Measurements from ENCODE around the gene SMAD3. TPM values are rescaled to one million over a fixed set of nuclear protein-coding genes. Genes with fewer than 3 reads are reported as not detected.

Gene SMAD3
- total RNA-seq, 1 donor from 2014 or later = 17.3 TPM

DNA sequence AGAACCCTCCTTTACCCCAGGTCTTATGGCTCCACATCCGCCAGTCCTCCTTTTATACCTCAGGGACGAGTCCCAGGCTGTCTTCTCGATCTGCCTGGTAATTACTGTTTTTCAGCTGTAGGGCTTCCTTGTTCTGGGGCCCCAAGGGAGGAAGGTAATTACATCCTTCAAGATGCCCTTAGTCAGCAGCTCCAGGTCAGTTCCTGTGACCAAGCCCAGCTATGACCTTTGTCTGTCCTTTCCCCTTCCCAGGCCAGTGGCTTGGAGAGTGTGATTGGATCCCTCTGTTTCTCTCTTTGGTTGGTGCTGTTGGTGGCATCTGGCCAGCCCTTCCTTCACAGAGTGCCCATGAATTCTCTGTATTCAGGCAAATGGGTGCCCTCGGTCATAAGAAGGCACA, 96.5 kb downstream of the SMAD3 start:
- DNase-seq (no peak), ATAC-seq (ENCODE audit: poor library complexity) (no peak)
- intact Hi-C loops (cut with DNase I) = no loop called here

DNA sequence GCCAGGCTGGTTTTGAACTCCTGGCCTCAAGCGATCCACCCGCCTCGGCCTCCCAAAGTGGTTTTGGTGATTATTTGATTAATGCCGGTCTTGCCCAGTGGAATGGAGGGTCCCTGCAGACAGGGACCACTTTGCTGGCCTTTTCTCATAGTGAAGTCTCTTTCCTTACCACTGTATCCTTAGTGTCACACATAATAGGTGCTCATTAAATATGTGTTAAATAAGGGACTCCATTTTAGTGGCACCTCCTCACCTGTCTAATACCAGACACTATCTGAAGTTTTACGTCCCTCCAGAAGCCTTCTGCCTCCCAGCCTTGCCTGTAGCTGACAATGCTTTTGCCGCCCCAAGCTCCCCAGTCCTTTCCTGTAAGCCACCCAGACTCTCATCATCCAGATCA, 97.8 kb downstream of the SMAD3 start:
- DNase-seq (no peak), ATAC-seq (ENCODE audit: poor library complexity) (no peak)
- intact Hi-C loops (cut with DNase I) = no loop called here

DNA sequence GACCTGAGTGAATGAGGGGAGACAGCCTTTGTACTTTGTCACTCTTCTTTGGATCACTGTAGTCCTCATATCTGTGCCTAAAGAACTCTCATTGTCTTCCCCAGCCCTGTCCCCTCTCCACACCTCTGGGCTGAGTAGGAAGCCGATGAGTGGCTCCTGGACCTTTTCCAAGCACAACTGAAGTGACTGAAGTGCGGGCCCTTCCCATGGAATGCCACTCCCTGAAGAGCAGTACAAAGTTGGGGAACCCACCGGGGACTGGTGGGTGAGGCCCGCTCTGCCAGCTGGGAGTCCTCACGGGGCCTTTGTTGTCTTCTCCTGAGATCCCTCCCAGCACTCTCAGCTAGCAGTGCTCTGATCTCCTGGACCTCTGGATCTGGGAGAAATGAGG, 99.0 kb downstream of the SMAD3 start:
- peak; percentile 70 for ATAC-seq (ENCODE audit: poor library complexity)
- no peak for DNase-seq

DNA sequence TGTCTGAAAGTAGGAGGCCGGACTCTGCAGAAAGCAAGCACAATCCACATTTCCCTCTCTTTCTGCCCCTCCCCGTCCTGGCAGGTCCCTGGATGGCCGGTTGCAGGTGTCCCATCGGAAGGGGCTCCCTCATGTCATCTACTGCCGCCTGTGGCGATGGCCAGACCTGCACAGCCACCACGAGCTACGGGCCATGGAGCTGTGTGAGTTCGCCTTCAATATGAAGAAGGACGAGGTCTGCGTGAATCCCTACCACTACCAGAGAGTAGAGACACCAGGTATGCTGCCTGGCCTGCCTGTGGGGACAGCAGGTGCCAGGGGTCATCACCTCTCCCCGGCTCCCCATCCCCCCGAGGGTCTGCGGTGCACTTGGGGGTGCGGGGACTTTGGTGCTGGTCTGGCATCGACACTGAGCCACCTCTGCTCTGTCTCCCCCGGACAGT, 99.4 kb downstream of the SMAD3 start:
- DNase-seq (no peak), ATAC-seq (ENCODE audit: poor library complexity) (no peak)
- intact Hi-C loops (cut with DNase I) = no loop called here

More for the DNA sequence above, 99.0 kb downstream of the SMAD3 start:
- intact Hi-C loops (cut with DNase I) = no loop called here

DNA sequence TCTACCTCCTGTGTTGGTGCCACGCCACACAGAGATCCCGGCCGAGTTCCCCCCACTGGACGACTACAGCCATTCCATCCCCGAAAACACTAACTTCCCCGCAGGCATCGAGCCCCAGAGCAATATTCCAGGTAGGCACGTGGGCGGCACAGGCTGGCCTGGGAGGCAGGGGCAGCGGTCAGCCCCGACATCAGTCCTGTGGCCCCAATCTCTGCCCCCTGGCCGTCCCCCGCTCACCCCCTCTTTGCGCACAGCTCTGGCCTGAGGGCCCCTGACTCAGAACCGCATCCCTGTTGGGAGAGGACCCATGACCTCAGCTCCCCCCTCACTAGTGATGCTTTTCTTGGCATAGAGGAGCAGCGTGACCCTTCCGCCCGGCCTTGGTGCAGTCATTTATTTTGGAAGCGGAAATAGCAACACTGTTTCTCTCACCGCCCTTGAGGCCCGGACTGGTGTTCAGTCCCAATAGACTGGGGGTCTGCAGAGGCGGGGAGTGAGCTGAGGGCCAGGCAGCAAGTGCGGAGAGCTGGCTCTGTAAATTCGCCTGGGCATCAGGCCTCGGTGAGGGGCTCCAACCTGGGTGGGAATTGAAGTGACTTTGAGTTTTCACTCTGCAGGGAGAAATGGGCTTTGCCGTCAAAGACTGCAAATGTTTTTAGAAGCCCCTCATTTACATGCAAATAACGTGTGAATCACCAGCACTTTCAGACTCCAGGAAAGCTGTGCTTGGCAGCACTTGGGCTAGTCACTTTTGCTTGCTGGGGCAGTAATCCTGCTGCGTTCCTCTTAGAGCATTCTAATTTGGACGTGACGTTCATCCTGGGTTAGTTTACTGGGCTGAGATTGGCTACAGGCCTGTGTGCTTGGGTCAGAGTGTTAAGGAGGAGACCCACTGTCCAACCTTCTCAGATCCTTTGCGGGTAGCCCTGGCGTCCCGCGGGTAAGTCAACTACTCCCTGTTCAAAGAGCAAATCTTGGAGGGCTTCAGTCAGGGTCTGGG, 100.2 kb downstream of the SMAD3 start:
- peak; percentile 48 for ATAC-seq (ENCODE audit: poor library complexity)
- peak; percentile 67 for DNase-seq
- intact Hi-C loops (cut with DNase I) = no loop called here

DNA sequence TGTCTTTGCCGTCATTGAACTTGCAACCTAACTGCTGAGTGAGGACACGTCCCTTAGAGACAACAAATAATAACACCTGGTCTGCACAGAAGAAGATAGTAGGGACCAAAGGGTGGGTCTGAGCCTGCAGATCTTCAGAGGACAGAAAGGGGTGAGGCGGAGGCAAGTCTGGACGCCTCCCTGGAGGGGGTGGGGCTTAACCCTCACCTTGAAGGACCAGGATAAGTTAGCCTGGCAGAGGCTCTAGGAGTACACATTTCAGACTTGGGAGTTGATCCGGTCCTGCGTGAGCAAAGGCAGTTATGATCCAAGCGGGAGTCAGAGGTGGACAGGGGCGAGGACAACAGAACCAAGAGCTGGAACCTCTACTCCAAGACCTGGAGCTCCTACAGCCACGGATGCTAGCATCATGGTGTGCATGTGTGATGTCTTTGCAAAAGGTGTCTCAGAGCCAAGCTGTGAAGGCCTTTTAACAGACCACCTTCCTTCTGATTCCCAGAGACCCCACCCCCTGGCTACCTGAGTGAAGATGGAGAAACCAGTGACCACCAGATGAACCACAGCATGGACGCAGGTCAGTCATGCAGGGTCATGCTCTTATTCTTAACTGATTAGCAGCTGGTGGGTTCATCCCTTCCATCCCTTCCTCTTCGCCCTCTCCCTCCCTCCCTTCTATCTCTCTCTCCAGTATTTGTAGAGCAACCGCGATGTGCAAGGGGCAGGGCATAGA, 101.0 kb downstream of the SMAD3 start:
- DNase-seq = no peak
- intact Hi-C loops (cut with DNase I) = no loop called here
- ATAC-seq (ENCODE audit: poor library complexity) = no peak

DNA sequence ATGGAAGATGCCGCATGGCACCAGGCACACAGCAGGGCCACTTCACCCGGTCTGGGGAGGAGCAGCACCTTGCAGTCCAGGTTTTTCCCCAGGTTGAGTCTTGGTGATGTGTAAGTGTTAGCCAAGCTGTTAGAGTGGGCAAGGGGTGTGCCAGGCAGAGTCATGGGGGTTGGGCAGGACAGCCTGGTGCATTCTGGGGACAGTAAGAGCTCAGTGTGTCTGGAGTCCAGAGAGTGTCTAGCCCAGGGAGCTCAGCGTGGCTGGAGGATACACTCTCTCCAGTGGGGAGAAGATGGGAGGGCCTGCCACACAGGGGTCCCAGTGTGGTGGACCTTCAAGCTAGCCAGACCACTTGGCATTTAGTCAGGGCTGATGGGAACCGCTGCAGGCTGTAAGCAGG, 101.7 kb downstream of the SMAD3 start:
- no peak for DNase-seq
- ATAC-seq (ENCODE audit: poor library complexity) = no peak
- intact Hi-C loops (cut with DNase I) = no loop called here

DNA sequence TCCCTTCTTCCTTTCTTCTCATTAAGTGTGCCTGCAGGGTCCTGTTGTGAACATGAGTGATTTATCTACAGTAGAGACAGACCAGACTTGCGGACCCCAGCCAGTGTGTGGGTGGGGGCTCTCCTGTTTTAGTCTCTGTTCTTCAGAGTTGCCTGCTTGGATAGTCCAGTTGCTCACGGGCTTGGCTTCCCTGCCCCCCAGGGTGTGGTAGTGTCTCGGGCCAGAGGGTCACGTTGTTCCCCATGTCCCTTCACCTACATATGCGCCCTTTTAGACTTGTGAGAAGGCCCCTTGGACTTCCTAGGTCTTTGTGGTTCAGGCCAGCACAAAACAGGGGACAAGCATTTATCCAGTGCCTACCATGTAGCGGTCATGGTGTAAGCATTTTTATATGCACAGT, 103.3 kb downstream of the SMAD3 start:
- DNase-seq (no peak), ATAC-seq (ENCODE audit: poor library complexity) (no peak)
- intact Hi-C loops (cut with DNase I) = no loop called here

DNA sequence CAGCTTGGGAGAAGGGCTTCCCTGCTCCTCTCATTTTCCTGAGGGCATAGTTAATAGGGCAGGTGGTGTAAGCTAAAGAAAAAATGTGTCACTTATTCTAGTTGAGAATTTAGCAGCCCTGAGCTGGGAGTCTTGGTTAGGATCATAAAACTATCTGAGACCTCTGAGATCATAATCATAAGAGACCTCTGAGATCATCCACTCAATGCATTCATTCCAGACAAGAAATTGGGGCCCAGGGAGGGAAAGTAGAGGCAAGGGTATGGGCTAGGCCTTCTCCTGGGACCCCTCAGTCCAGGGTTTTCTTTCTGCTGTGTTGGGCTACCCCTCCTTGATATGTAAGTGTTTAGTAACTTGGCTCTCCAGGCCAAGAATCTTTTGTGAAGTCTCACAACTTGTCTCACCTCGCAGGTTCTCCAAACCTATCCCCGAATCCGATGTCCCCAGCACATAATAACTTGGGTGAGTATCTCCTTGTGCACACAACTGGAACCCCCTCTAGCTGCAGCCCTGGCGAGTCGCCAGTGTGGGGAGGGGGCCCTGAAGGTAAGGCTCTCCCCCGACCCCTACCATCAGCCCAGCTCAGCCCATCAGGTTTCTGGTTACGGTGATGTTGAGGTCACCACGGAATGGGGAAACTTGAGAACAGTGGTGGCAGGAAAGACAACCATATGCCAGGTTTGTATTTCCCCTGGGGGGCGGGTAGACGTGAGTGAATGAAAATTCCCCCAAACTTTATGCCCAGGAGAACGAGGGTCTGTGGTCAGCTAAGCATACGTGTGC, 104.9 kb downstream of the SMAD3 start:
- intact Hi-C loops (cut with DNase I) = no loop called here
- no peak for ATAC-seq (ENCODE audit: poor library complexity)
- DNase-seq = no peak

DNA sequence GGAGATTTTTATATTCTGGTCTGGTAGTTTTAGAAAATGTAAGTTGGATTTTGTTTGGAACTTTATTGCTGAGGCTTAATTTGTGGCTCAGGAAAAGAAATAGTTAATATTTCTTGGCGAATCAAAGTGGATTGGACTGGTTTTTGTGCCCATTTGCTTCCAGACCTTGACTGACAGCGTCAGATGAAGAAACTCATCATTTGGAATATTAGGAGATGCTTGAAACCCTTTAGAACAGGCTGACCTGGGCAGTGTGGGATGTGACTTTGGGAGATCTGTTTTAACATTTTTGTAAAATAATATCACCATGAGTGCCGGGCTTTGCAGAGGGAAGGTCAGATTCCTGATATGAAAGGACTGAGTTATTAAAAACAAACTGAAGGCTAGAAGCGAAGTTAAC, 106.1 kb downstream of the SMAD3 start:
- intact Hi-C loops (cut with DNase I) = no loop called here

DNA sequence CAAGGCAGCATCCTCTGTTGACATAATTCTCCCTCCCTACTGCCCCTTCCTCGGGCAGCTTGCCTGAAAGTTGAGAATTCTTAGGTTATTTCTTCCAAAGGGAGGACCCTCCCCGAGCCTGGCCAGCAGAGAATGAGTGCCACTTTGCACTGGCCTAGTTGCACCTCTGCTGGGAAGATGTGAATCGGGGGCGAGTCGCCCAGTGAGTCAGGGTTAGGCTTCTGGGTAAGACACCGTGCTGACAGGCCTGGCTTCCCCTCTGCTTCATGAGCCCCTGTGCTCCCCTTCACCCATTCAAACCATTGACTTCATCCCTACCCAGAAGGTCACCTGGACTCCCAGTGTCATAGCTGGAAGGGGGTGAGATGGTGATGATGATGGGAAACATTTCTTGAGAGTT, 106.8 kb downstream of the SMAD3 start:
- ATAC-seq (ENCODE audit: poor library complexity) (no peak), DNase-seq (no peak)
- intact Hi-C loops (cut with DNase I) = no loop called here

More for the DNA sequence above, 106.1 kb downstream of the SMAD3 start:
- DNase-seq (no peak), ATAC-seq (ENCODE audit: poor library complexity) (no peak)

DNA sequence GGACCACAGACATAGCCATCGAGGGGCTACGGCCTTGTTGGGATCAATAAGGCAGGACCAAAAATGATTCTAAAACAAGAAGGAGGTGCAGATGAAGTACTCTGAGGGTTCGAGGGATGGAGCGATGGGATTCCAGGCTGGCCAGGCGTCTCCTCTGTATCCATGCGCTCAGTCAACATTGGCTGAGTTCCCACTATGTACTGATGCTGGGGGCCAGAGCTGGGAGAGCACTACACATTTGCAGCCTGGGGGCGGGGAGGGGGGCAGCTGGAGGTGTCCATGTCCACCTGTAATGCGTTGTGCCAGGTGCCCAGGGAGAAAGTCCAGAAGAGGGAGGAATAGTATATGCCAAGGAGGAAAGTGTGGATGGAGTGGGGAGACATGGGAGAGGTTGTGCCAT, 107.6 kb downstream of the SMAD3 start:
- intact Hi-C loops (cut with DNase I) = no loop called here
- DNase-seq (no peak), ATAC-seq (ENCODE audit: poor library complexity) (no peak)

DNA sequence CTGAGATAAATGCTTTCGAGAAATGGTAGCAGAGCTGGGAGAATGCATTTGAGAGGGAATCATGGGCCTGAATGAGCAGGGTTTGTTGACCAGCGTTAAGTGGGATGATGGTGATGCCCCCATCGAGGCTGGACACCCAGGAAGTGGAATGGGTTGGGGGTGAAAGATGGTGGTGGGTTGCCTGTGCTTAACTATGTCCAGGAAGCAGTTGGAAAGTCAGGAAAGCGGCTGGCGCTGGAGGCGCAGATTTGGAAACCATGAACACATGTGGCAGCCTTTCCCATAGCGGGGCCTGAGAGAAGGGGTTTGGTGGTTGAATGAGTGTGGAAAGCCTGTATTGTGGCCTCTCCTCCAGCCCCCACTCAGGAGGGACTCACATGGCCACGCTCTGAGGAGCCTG, 108.4 kb downstream of the SMAD3 start:
- DNase-seq (no peak), ATAC-seq (ENCODE audit: poor library complexity) (no peak)
- intact Hi-C loops (cut with DNase I) = no loop called here

DNA sequence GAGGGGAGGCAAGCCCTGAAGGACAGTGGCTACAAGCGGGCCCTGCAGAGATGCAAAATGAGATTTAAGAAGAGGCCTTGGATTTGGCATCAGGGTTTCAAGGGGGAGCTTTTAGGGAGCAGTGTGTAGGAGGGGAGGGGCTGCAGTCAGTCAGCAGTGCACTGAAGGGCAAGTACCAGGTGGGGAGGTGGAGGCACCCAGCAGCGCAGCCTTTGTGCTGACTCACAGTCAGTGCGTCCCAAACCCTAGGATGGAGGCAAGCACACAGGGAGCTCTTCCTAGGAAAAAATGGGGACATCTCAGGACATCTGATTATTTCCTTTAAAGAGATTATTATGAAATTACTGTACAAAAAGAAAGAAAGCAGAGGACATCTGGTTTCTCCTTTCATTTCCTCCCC, 109.0 kb downstream of the SMAD3 start:
- intact Hi-C loops (cut with DNase I) = no loop called here
- no peak for DNase-seq
- no peak for ATAC-seq (ENCODE audit: poor library complexity)

DNA sequence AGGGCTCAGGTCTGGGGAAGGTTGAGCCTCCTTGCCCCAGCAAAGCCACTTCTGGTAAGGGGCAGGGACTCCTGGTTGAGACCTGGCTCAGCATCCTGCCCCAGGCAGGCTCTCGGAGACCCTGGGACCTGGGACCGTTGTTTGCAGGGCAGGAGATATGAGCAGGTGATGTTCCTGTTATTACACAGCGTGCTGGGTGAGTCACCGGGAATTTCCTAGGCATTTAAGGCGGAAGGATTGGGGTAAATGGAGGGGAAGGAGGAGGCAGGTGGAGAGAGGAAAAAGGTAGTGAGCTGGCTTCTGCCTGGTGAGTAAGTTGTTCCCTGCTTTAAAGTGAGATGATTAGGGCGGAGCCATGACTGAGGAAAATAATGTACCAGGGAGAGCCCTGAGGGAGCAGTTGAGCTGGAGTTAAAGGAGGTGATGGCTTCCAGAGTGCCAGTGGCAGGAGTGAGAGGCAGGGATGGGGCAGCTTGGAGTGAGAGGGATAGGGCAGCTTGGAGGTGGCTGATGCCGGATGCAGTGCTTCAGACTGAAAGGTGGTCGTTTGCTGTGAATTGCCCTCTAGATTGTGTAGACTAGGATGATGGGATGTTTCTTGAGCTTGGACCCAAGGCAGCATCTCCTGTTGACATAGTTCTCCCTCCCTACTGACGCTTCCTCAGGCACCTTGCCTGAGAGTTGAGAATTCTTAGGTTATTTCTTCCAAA, 109.6 kb downstream of the SMAD3 start:
- ATAC-seq (ENCODE audit: poor library complexity) (no peak), DNase-seq (no peak)
- intact Hi-C loops (cut with DNase I) = no loop called here

DNA sequence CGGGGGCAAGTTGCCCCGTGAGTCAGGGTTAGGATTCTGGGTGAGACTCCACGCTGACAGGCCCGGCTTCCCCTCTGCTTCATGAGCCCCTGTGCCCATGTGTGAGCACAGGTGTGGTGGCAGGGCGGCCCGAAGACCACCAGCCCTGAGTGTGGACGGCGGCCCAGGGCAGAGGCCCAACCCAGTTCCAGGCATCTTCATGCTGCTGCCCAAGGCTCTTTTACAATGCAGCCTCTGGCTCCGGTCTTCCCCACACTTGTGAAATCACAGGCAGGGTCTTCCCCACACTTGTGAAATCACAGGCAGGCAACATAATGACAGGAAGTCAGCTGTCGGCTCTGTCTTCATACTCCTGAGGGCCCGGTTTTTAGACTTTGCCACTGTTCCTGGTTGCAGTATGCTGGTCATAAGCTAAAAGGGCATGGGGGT, 110.3 kb downstream of the SMAD3 start:
- peak; percentile 60 for DNase-seq
- ATAC-seq (ENCODE audit: poor library complexity) = peak; percentile 3
- intact Hi-C loops (cut with DNase I) = no loop called here

DNA sequence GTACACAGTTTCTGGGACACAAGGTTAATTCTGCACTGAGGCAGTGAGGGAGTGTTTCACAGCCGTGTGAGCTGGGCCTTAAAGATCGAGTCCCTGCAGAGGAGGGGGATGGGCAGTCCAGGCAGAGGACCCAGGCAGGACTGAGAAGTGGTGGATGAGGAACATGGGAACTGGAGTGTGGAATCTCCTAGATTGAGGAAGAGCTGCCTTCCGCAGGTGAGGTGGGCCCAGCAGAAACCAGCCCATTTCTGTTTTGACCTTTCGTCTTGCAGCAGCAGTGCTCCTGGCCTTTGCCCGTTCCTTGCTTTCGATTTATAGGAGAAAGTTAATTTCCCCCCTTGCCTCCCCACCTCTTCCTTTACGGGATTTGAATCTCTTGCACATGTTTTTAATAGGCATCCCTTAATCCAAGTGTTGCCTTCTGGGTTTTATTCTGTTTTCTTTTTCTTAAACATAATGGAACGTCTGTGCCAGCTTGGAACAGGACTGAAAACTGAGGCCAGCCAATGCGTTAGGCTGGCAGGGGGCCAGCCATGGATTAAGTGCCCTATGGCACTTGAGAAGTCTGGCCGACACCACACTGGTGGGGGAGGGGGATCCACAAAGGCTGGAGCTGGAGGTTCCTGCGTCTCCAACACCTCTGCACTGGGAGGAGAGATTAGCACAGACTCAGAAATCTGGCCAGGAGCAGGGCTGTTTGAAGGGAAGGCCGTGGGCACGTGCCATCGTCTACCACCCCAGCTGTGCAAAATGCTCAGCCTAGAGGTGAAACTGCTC, 111.0 kb downstream of the SMAD3 start:
- DNase-seq (peak; percentile 80), ATAC-seq (ENCODE audit: poor library complexity) (peak; percentile 83)
- intact Hi-C loops (cut with DNase I) = no loop called here

DNA sequence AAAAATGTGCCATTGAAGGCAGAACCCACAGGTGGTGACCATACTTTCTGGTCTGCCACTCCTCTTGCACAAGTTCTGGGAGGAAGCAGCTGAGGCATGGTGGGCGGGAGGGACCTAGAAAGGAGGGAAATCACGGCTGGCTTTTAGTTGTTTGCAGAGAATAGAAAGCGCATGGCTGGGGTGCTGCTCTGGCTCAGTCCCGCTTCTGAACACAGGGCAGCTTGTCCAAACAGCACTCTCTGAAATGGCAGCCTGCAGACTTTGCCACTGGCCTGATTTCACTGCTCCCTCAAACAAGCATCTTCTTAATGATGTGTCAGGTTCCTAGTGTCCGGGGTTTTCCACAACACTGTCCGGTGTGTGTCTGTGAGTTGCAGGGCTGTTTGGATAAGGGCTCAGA, 112.3 kb downstream of the SMAD3 start:
- DNase-seq = no peak
- intact Hi-C loops (cut with DNase I) = no loop called here
- ATAC-seq (ENCODE audit: poor library complexity) = peak; percentile 3
